Colon (tissue), 2 donors: ENCODE results near the gene CCDC102B.
"Not testable (repeated sequence)": the region's sequence is repeated elsewhere in the genome, so short reads cannot be mapped to it uniquely, and the experiment has no call there.

ENCODE experiments used
- FAIRE-seq: peaks from 2 replicates; lab custom pipeline; 2012; peaks lifted over from hg19 to GRCh38; lab: Jason Lieb, UNC
- donor health status: control.
- donor health status: control.

CCDC102B gene

GRCh38 chr18:68979737-68980136, 181.9 kb downstream of the CCDC102B start:
- FAIRE-seq = no peak

GRCh38 chr18:68983126-68983525, 185.2 kb downstream of the CCDC102B start:
- FAIRE-seq = no peak

DNA sequence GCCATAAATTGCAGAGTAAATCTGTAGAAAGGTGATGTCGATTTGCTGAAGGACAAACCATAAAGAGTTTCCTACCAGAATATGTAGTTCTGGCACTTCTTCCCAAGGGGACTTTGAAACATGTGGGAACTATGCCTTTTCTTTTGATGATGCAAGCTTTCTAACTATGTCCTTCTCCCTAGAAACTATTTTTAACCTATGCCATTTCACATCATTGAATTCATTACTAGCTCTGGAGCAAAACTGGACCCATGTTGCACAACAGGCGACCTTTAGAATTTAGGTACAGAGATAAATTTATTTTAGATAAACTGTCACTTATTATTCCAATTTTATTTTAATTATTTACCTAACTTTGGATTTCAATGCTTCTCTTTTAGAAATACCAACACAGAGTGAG, 186.5 kb downstream of the CCDC102B start:
- FAIRE-seq = no peak

DNA sequence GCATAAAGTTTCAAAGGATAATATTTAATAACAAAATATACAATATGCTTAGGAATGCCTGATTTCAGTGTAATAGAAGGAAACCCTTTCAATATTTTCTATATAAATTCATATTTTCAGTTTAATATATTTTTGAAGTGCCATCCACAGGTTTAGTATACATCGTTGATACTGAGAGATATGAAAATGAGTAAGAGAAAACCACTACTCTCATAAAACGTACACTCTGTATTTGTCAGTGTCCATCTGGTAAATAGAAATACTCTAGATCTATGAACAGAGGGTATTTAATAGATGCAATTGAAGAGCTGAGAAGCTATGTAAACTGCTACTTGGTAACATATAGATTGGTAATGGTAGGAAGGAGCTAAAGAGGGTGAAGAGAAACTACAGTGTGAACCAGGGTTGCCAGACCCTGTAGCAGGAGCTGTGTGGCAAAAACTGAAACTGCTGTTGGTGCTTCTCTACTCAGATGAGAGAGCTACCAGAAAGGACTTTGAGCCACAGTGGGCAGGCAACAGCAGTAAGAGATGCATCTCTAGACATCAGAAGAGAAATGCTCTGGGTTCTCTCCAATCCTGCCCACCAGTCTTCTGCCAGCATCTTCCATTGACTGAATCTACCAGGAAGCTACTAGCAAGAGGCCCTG, 187.4 kb downstream of the CCDC102B start:
- no peak for FAIRE-seq

DNA sequence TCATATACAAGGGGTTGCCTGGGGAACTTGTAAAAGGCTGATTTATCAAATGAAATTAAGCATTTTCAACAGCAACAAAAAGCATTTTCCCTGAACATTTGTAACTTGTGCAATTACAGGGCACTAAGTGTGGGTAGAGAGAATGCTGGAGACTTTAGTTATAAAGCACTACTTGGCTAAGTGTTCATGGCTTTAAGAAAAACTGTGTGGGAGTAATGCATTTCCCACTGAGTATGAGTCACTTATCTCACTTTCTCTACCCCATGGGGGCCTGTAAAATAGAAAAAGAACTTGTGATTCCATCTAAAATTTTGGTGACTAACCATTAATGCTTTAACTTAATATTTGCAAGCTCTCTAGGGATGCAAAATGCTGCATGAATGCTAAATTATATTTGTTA, 193.4 kb downstream of the CCDC102B start:
- no peak for FAIRE-seq

DNA sequence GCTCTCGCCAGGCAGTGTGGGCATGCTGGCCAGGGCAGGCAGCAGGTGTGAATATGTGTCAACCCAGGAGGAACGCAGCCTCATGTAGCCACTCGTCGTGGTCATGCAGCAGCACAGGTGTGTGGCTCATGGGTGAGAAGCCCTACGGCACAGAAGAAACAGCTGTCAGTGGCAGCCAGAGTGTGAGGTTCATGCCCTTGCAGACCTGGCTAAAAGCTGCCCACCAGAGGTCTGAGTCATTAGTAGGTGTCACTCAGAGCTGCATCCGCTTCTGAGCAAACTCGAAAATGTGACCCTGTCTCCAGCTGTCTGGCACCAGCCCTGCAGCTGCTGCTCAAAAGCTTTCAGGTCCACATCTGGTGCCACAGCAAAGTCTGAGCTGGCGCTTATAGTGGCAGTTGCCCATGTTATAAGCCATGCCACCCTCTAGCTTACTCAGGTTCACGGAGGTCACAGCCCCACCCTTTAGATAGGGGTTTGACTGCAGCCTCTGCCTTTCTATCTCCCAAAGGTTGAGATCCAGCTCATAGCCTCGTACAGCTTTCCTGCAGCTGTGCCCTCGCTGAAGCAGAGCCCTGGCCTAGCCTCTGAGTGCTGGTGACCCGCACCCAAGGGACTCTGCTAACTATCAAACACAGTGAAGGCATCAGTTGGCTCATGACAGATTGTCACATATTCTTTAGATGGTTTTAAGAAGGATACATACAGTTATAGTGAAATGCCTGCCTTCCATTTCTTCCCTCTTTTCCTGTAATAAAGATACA, 195.0 kb downstream of the CCDC102B start:
- FAIRE-seq = no peak

DNA sequence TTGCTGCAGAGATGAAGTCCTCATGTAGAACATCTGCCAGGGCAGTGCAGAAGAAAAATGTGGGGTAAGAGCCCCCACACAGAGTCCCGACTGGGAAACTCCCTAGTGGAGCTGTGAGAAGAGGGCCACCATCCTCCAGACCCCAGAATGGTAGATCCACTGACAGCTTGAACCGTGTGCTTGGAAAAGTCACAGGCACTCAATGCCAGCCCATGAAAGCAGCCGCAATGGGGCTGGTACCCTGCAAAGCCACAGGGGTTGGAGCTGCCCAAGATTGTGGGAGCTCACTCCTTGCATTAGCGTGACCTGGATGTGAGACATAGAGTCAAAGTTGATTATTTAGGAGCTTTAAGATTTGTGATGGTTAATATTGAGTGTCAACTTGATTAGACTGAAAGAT, 197.8 kb downstream of the CCDC102B start:
- no peak for FAIRE-seq

GRCh38 chr18:68997845-68998244, 200.0 kb downstream of the CCDC102B start:
- FAIRE-seq = no peak

DNA sequence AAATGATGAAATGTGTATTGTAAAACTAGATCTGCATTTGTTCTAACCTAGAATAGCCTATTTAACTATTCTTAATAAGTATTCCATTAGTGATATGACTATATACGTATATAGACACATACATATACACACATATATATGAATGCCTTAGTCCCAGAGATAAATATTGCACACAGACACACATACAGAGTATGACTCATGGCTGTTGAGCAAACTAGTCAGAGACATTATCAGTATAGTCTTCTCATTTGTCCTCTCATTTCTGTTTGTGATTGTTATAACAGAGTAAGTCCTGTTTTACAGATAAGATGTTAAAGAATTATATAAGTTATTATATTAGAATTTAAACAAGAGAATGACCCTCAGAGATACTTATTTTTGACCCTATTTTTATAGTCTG, 202.5 kb downstream of the CCDC102B start:
- no peak for FAIRE-seq

DNA sequence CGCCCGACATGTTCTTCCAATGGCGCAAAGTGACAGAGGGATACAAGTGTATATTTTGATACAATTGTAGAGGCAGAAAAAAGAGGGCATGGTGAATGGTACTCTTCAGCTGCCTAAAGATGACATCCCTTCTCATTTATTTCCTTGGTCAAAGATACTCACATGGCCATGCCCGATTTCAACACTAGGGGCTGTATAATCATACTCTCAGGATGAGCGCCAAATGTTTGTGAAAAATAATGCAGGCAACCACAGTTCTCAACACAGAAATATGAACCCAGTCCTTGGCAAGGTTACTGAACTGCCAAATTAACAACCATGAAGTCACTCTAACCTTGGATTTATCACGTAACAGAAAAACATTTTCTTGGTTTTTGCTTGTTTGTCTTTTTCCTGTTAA, 204.4 kb downstream of the CCDC102B start:
- no peak for FAIRE-seq

DNA sequence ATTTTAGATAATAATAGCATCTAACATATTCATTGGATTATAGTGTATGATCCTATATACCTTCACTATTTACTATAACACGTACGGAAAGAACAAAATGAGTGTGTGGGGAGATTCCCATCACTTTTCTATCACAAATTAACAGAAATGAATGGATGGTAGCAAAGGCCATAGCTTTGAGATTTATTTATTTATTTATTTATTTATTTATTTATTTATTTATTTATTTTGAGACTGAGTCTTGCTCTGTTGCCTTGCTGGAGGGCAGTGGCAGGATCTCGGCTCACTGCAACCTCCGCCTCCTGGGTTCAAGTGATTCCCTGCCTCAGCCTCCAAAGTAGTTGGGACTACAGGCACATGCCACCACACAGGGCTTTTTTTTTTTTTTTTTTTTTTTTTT, 208.3 kb downstream of the CCDC102B start:
- not testable (repeated sequence) for FAIRE-seq

GRCh38 chr18:69008538-69008937, 210.7 kb downstream of the CCDC102B start:
- FAIRE-seq = no peak

DNA sequence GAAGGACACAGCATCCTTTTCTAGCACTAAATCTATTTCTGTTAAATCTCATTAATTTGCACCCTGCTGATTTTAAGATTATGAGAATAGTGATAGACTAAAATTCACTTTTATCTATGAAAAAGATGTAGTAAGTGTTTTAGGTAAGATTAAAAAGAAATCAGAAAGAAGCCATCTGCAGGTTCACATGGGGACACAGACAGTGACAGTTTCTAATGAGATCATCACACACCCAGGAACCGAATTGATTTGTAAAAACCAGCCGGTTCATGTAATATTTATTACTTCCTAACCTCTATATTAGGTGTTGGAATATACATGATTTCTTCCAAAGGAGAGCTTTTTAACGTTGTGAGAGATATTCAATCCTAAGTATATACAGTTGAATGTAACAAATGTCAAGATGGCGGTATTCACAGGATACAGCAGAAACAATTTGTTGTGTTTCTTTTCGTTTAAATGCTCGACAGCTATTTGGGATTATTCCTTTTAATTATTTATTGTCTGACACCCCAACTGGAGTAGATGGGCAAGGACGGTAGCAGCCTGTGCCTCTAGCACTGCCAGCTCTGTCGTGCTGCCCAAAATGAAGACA, 223.4 kb downstream of the CCDC102B start:
- no peak for FAIRE-seq

DNA sequence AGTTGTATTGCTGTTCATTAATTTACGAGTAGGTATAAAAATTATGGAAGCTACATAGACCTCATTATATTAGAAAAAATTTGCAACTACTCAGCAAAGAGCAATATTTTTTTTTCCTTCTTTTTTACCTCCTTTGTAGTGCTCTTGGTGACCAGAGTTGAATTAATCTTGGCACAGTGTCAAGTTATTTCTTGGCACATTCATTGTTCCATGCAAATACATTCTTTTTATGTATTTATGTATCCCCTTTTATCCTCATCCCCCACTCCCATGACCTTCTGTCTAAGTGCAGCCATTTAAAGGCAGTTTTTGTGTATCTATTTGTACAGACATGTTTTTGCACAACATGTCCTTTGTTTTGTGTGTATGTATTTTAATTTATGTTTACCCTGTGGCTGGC, 224.5 kb downstream of the CCDC102B start:
- FAIRE-seq = no peak

DNA sequence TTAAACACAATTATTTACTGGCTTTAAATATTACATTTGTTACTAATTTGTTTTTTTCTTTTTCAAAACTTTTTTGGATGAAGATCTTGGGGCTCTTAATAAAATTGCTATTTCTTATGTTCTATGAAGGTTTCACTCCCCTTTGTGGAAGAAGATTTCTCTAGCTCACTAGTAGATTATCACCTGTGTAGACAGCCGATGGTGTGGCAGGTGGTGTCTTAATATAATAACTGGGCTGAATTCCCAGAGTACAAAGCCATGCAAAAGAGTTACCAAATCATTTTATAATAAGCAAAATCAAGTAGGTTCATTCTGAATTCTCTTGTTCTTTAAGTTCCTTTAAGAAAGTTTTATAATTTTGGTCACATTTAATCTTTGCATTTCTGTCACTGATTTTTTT, 233.7 kb downstream of the CCDC102B start:
- no peak for FAIRE-seq

GRCh38 chr18:69032009-69032408, 234.1 kb downstream of the CCDC102B start:
- FAIRE-seq = no peak

- no peak for FAIRE-seq
Observed at GRCh38 chr18:69035756-69036155, 237.9 kb downstream of the CCDC102B start.

- FAIRE-seq = no peak
Observed at GRCh38 chr18:69044215-69044614, 246.3 kb downstream of the CCDC102B start.

GRCh38 chr18:69064063-69064462, 266.2 kb downstream of the CCDC102B start:
- FAIRE-seq = no peak

DNA sequence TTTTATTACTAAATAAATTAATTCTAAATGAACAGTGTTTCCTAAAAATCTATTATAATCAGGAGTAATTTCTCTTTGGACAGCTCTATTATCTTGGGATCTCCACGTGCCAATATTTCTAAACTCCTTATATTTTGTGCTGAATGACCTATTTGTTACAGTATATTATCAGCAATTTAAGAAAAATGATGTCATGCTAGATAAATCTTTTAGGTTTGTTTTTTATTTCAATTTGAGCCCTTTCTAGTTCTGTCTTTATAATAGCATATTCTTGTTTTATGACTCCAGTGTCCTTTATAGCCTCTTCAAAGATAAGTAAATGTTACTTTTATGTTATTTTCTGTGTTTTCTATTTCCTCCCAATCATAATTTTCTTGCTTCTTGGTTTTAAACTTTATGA, 269.2 kb downstream of the CCDC102B start:
- FAIRE-seq = no peak

GRCh38 chr18:69071680-69072079, 273.8 kb downstream of the CCDC102B start:
- FAIRE-seq = no peak

DNA sequence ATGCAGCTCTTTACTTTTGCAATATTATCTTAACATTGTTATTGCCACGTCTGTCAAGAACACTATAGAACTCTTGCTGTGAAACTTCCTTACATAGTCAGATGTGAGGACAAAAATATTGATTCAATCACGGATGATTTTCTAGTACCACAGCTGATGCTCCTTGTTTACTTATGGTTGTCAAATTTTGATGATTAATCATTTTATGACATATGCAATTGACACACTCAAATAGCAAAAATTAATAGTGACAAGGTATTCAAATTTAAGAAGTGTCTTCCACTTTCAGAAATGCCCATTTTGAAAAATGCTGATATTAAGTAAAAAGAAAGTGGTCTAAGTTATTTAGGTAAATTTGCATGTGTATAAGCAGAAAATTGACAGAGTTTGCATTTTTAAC, 284.0 kb downstream of the CCDC102B start:
- FAIRE-seq = no peak

DNA sequence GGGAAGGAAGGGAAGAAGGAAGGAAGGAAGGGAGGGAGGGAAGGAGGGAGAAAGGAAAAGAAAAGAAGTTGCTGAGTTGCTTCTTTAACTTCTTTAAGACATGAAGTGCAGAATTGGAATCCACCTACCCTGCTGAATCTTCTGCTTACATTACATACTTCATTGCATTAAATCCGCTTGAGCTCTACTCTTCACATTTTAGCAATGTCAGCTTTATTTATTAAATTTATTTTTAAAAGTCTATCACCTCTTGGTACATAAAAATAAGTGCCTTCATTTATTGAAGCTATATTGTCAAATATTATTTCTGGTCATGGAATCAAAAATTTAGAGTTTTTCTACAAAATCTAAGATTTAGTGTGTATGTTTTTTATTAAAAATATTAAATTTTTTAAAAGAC, 284.6 kb downstream of the CCDC102B start:
- FAIRE-seq = no peak

- FAIRE-seq = no peak
Observed at GRCh38 chr18:69085951-69086350, 288.1 kb downstream of the CCDC102B start.
